ENCODE measurements around the gene C6orf89.
"Not testable (repeated sequence)": the region's sequence is repeated elsewhere in the genome, so short reads cannot be mapped to it uniquely, and the experiment has no call there.

The C6orf89 gene

DNA sequence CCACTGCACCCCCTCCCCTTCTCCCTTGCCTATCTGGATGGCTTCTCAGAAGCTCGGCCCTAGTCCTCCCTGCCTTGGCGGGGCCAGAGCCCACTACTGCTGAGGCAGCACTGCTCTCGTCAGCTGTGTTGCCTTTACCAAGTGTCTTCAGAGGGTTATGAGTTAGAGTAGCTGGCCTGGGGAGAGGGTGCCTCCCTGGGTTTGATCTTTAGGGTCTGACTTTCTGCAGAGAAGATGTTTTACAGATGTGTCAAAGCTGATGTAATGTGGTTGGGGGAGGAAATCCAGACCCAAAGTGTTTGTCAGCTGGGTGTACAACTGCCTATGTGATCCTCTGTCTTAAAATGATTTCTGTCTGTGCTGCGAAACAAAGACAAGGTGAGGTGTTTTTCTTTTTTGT lies 38.4 kb downstream of the C6orf89 start:
- DNase-seq (ENCODE audit: low read depth in 3 of 3): no peak

DNA sequence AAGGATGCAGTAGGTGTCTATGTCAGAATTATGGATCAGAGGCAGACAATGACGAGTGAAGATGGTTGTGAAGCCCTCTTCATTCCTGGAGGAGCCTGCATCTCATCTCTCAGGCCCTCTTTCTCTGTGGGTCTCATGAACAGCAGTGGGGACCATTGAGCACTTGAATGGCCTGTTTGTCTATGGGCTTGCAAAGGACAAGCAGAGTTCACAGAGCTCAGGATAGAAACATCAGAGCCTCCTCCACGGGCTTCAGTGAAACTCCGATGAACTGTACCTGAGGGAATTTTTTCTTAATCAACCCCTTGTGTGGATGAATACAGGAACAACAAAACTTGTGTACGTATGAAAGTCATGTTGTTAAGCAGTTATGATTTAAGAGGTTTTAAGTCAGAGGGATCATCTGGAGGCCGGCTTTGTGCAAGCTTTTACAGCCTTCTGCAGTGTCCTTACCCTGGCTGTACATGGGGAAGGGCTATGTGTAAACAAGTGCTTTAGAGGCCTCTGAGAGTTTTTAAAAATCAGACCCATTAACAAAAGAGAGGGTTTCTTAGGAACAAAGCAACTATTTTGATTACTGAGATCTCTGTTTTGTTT lies 39.1 kb downstream of the C6orf89 start:
- DNase-seq (ENCODE audit: low read depth in 3 of 3): no peak

DNA sequence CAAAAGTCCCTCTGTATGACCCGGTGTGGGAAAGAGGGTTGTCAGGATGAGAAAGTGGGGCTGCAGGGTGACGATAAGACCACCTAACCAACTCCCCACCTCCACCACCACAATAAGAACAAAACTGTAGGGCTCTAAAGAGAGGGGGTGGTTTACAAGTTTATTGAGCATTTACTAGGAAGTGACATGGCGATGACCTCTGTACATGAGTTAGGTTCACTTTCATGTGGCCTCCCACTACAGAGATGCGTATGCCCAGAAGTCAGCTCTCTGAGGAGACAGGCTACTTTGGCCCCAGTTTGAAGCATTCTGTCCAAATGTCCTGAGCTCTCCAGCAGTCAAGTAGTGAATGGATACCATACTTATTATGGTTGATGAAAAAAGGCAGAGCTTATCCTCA lies 40.1 kb downstream of the C6orf89 start:
- DNase-seq (ENCODE audit: low read depth in 3 of 3): no peak

DNA sequence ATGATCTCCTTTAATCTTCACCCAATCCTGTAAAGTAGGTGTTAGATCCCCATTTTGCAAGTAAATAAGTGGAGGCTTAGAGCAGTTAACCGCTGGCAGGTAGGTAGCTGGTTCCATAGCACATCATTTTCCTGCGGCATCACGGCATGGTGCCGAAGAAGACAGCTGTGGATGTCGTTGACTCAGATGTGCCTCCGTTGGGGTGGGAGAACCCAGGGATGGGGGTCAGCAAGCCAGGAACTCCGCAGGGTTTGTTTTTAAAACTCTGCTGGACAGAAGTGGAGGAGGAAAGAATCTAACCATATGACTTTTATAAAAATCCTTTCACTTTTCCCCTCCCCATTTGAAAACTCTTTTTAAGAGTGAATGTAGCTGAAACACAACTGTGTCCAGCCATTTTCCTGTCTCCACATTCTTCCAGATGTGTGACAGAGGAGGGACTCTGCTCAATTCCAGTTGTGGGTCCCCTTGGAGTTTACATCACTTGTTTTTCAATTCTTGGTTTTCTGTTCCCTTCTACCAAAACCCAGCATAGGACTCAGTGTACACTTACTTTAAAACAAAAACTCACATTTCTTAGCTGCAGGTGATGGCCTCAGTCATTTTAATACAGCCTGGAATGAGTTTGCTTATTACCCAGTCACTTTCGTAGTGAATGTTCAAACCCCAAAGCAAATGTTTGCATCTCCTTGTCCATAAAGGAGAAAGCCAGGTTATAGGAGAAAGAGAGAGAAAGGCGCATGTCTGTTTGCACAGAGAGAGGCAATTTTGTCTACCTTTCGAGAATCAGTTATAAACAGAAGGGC lies 41.2 kb downstream of the C6orf89 start:
- DNase-seq (ENCODE audit: low read depth in 3 of 3): no peak

DNA sequence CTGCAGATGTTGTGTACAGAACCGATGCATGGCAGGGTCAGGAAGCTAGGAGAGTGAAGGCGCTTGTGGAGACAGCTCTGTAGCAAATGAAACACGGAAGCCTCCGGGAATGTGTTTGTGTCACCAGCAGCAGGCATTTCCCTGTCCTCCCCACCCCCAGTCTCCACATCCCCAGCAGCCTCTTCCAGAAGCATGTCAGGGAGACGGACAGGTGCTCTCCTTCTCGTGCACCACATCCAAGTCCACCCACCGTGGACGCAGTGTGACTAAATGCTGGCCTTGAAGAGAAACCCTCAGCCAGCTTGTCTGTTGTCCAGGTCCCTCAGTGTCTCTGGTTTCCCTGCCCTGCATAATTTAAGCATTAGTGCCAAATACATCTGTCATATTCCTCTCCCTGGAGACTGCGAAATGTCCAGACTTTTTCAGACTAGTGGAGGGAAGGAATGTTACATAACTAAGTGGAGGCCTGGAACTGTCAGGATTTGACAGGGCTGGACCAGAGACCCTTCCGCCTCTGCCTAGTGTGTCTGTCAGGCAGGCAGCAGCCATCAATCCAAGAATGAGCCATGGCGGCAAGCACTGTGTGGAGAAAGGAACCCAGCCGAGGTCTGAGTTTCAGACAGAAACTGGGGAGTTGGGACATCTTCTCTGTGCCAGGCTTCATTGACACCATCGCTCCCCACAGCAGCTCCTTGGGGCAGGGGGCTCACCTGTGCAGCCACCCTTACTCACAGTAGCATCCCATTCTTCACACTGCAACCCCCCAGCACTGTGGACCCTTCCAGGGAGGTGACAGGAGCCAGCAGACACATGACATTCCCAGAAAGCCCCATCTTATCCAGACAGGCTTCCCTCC lies 42.2 kb downstream of the C6orf89 start:
- no peak for DNase-seq (ENCODE audit: low read depth in 3 of 3)

DNA sequence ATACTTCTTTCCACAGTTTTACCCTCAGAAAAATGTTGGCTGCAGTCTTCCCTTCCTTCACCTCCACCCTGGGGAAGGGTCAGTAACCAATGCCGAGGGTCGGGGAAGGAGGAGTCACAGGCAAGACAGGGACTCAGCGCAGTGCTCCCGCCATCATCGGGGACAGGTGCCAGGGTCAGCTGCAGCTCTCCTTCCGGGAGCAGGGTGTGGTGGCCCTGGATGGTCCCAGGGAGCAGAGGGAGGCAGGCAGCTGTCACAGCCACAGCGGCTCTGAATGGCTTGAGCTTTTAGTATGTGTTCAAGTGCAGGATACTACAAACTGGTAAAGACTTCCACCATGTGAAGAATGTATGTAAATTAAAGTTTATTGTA lies 42.8 kb downstream of the C6orf89 start:
- no peak for DNase-seq (ENCODE audit: low read depth in 3 of 3)

DNA sequence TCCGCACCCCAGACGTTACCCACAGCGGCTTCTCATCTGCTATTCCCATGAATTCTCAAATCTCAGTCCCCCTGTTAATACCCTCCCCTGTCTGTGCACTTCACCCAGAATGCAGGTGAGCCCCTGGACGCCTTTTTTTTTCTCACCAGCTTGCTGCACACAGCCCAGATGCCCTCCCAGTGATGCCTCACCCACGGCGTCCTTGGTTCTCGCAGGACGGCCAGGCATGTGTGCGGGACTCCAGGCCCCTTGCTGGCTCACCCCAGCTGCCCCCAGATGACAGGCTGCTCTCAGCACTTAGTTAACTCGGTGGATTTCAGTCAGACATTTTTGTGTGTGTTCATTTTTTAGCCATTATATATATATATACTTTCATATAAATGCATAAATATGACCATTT lies 43.4 kb downstream of the C6orf89 start:
- DNase-seq (ENCODE audit: low read depth in 3 of 3): no peak

DNA sequence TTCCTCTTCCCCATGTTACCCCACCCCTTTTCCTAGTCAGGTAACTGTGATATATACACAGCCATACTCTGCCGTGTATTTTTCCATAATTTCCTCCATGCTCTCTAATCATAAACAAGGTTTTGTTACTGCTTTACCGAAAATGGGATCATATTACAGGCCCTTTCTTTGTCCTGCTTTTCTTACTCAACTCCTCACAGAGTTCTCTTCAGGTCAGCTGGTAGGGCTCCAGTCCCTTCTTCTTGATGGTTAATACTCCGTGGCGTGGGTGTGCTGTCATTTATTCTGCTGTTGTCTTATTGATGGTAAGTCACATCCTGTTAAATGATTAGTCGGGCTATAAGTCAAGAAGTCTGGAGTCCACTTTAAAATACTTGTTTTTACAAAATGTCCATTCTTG lies 43.9 kb downstream of the C6orf89 start:
- no peak for DNase-seq (ENCODE audit: low read depth in 3 of 3)

DNA sequence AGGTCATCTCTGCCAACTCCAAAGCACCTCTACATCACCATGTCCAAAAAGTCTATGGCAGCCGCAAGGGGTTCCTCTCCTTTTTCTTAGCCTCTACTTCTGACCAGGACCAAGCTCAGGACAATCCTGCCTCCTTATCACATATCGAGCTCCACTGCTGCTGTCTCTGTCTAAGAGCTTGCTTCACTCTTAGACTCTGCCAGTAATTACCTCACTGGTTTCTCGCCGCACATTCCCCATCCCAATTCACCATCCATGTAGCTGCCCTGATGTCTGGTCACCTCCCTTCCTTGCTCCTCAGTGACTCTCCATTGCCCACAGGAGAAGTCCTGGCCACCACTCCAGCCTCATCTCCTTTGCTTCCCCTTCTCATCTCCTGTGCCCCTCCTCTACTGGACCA lies 44.7 kb downstream of the C6orf89 start:
- DNase-seq (ENCODE audit: low read depth in 3 of 3): no peak

DNA sequence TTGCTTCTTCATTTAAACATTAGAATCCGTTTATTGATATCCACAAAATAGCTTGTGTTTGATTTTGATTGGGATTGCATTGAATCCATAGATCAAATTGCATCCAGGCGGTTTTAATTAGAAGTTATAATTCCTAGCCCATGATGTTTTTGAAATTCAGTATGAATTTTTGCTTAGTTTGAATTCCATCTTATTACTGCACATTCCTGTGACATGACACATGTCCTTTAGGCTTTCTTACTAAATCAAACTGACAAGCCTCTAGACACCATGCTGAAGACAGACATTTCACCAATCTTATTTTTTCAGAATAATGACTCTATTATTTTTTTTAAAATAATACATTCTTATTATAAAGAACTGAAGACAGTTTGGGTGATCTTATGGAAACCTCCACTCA lies 47.4 kb downstream of the C6orf89 start:
- no peak for DNase-seq (ENCODE audit: low read depth in 3 of 3)

DNA sequence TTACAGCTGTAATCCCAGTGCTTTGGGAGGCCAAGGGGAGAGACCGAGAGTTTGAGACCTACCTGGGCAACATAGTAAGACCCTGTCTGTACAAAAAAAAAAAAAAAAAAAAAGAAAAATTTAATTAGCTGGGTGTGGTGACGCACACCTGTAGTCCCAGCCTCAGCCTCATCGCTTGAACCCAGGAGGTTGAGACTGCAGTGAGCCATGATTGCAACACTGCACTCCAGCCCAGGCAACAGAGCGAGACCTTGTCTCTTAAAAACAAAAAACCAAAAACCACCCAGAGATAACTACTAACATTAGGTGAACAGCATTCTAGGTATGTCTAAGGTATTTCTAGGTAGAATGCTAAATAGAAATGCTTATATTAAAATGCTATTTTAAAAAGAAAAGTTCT lies 47.8 kb downstream of the C6orf89 start:
- no peak for DNase-seq (ENCODE audit: low read depth in 3 of 3)

DNA sequence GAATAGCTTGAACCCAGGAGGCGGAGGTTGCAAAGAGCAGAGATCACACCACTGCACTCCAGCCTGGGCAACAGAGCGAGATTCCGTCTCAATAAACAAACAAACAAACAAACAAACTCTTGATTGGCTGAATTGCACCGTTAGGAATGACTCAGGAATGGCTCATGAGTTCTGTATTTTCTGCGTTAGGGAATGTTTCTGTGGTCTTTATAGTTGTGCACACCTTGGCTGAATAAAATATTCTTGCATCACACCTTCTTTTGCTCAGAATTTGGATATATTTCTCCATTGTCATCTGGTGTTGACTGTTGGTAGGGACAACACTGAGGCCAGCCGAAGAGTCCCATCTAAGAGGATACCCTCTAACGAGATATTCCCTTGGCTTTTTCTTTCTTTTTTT lies 49.1 kb downstream of the C6orf89 start:
- no peak for DNase-seq (ENCODE audit: low read depth in 3 of 3)

DNA sequence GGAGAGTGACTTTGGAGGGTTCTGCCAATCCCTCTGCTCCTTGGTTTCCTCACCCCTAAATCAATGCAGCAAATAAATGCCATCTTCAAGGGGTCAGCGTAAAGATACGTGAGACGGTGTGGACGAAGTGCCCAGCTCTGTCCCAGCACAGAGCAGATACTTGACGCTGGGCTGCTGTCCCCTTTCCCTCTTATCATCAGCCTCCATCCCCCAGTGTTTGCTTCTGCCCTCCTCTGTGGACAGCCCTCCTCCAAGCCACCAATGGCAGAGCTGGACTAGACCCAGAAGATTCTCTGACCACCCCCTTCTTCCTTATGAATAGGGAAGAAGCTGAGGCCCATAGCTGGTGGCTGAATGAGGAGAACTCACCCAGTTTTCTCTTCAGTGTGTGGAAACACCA lies 51.1 kb downstream of the C6orf89 start:
- DNase-seq (ENCODE audit: low read depth in 3 of 3): no peak

DNA sequence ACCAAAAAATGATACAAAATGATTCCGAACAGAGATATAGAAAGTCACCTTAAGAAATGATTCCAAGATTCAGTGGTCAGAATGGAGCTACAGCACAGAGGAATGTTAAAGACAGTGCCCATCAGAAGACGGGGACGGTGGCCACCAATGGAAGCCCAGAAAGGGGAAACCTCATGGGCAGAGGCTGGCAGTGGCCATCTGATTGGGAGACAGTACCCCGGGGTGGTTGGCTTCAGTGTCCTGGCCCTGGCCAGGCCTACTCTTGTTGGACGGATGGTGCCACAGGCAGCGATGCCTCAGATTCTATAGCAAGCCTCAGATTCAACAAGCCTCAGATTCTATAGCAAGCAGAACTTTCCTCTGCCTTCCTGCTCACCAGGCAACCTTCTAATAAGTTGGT lies 52.1 kb downstream of the C6orf89 start:
- DNase-seq (ENCODE audit: low read depth in 3 of 3): no peak

DNA sequence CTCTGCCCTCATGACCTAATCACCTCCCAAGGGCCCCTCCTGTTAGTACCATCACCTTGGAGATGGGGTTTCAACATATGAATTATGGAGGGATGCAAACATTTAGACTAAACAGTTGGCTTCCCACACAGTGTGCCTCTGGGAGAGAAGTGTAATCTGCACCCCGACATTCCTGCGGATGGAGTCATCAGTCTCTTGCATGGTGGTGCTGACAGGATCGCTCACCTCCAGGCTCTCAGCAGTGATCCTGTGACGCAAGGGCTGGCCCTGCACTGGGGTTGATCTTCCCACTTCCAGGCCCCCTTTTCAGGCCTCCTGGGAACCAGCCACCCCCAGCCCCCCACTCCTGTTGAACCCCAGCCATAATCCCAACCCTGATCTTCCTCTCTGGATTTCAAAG lies 52.8 kb downstream of the C6orf89 start:
- DNase-seq (ENCODE audit: low read depth in 3 of 3): no peak

DNA sequence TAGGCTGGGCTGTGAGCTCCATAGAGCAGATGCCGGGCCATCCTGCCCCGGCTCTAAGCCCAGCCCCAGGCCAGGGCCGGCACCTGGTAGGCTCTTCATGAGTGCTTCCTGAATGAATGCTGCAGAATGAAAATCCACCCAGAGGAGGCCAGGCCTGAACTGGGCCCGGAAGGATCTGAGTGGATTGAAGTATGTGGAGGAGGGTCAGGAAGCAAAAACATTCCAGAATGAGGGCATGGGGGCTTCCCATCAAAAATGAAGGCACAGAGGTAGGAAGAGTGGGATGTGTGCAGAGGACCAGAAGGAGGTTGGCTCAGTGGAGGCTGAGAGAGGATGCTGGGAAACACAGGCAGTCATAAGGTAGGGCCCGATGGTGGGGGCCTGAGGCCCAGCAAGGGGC lies 53.3 kb downstream of the C6orf89 start:
- DNase-seq (ENCODE audit: low read depth in 3 of 3): not testable (repeated sequence)

DNA sequence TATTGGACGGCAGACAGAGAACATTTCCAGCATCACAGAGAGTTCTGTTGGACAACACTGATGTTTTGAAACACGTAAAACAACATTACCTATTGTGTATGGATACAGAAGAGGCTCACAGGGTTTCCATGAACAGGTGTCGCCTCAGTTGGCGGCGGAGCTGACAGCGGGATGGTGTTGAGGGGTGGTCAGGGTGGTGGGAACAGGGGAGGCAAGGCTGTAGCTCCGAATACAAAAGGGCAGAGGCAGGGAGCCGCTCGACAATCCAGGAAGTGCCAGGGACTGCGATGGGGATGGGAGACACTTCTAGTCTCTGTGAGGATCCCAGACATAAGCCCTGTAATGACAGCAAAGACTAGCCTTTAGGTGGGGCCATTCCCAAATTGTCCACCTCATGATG lies 54.3 kb downstream of the C6orf89 start:
- no peak for DNase-seq (ENCODE audit: low read depth in 3 of 3)

DNA sequence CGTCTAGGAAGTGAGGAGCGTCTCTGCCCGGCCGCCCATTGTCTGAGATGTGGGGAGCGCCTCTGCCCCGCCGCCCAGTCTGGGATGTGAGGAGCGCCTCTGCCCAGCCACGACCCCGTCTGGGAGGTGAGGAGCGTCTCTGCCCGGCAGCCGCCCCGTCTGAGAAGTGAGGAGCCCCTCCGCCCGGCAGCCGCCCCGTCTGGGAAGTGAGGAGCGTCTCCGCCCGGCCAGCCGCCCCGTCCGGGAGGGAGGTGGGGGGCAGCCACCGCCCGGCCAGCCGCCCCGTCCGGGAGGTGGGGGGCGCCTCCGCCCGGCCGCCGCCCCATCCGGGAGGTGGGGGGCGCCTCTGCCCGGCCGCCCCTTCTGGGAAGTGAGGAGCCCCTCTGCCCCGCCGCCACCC lies 55.8 kb downstream of the C6orf89 start:
- DNase-seq (ENCODE audit: low read depth in 3 of 3): not testable (repeated sequence)

DNA sequence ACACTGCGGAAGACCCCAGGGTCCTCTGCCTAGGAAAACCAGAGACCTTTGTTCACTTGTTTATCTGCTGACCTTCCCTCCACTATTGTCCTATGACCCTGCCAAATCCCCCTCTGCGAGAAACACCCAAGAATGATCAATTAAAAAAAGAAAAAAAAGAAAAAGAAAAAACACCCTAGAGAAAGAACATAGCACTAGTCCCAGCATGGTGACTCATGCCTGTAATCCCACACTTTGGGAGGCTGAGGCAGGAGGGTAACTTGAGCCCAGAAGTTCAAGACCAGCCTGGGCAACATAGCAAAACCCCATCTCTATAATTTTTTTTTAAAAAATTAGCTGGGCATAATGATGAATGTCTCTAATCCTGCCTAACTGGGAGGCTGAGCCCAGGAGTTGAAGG lies 56.6 kb downstream of the C6orf89 start:
- not testable (repeated sequence) for DNase-seq (ENCODE audit: low read depth in 3 of 3)

DNA sequence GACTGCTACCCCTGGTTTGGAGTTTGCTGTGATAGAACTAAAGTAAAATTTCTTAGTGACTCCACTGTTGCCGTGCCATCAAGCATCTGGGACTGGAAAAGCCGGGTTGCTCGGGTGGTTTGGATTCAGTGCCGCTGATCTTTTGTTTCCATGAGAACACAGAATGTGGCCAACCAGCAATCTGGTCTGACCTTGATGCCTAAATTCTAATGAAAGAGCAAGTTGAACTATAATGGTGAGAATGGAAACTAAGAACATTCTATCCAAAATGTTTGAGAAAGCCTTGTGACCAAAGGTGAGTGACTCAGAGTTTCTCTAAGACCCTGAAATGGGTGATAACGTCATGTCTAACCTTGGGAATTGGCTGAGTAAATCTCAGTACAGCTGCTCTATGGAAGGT lies 58.9 kb downstream of the C6orf89 start:
- DNase-seq (ENCODE audit: low read depth in 3 of 3): no peak

DNA sequence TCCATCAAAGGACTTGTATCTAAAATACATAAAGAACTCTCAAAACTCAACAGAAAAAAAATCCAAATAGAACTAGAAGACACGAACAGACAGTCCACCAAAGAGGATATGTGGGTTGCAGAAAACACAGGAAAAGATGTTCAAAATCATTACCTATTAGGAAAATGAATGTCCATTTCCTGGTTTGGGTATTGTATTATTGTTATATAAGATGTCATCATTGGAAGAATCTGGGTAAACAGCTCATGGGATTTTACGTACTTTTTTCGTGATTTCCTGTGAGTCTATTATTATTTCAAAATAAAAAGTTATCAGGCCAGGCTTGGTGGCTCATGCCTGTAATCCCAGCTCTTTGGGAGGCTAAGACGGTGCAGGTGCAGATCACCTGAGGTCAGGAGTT lies 59.5 kb downstream of the C6orf89 start:
- no peak for DNase-seq (ENCODE audit: low read depth in 3 of 3)

DNA sequence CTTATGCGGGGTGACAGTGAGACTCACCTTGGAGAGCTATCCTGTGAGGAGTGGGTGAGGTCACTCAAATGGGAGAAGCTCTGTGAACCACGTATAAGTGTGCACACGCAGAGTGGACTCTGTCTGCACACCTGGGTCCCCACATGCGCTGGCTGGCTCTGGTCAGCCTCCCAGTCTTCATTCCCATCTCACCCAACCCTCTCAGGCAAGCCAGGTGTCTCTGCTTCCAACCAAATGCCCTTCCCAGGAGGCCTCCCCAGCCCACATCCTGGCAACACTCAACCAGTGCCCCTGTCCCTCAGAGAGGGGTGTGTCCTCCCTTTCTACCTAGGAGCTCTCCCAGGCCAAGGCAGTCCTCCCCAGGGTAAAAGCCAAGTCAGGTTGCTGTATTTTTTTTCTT lies 60.8 kb downstream of the C6orf89 start:
- no peak for DNase-seq (ENCODE audit: low read depth in 3 of 3)

Data from stimulated activated CD4-positive, alpha-beta T cell treated with anti-CD3 and anti-CD28 coated beads, TNF-alpha, amount 100 ng/mL, for 24 hours (primary cell).